VCaP (cell line): Measurements from ENCODE around the gene PTGFRN.

Source experiments
- H3K27ac ChIP-seq: fragments of 450-650 bp; 2 replicates; pipeline ENCODE4 v1.5.1; 2017
- TF ChIP-seq, protein P1 (sequence below): fragments of 450-650 bp; conservative IDR thresholded peaks from 2 replicates; pipeline ENCODE4 v1.5.1; 2017; ENCODE audit warnings: mild to moderate bottlenecking, moderate library complexity

The PTGFRN gene

DNA sequence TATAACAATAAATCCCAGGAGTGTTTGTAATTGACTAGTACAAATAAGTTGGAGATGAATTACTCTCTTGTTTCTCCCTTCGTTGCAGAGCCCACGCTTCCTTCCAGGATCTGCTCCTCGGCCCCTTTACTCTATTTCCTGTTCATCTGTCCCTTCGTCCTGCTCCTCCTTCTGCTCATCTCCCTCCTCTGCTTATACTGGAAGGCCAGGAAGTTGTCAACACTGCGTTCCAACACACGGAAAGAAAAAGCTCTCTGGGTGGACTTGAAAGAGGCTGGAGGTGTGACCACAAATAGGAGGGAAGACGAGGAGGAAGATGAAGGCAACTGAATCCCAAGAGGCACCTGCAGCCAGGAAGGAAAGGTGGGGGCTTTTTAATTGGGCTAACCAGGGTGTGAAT lies 124.1 kb downstream of the PTGFRN start:
- TF ChIP-seq, protein P1, sequence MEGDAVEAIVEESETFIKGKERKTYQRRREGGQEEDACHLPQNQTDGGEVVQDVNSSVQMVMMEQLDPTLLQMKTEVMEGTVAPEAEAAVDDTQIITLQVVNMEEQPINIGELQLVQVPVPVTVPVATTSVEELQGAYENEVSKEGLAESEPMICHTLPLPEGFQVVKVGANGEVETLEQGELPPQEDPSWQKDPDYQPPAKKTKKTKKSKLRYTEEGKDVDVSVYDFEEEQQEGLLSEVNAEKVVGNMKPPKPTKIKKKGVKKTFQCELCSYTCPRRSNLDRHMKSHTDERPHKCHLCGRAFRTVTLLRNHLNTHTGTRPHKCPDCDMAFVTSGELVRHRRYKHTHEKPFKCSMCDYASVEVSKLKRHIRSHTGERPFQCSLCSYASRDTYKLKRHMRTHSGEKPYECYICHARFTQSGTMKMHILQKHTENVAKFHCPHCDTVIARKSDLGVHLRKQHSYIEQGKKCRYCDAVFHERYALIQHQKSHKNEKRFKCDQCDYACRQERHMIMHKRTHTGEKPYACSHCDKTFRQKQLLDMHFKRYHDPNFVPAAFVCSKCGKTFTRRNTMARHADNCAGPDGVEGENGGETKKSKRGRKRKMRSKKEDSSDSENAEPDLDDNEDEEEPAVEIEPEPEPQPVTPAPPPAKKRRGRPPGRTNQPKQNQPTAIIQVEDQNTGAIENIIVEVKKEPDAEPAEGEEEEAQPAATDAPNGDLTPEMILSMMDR = no peak
- no peak overlapping the region for H3K27ac ChIP-seq

DNA sequence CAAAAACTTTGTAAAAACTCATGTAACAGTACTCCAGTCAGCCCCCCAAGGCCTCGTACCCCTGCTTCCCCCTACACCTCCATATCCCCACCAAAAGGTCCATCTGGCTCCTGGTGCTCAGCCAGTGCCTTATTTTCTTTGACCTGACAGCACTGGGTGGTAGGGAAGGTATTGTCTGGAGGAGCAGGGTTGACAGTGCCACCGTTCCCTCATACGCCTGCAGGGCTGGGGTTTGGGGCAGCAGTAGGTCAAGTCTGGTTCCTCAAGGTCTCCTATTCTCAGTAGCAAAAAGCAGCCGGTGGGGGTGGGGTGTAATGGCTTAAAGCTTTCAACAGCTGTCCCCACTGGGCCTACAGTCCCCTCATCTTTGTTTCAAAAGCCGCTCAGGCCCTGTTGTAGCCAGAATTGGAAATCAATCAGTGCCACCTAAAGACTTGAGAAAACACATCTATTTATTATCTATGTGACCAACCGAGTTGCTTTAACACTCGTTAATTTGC lies 125.1 kb downstream of the PTGFRN start:
- TF ChIP-seq, protein P1 = no peak

DNA sequence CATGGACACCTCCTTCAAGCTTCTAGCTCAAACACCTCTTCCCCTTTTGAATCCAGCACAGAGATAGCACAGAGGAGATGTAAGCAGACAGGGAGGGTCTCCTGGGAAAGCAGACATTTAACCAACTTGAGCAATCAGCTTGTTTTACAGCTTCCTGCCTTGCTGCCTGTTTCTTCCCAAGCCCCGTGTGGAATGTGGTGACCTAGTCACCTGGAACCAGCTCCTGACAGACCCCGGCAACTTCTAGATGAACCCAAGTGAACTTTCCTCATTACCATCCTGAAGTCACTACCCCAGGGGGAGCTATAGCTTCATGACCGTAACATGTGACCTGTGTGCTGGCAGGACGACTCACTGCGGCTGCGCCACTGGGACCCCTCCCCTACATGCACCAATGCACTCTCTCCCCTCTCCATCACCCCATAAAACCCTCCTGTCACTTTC lies 126.3 kb downstream of the PTGFRN start:
- TF ChIP-seq, protein P1 = no peak
- H3K27ac ChIP-seq = no peak overlapping the region

More for the DNA sequence above, 125.1 kb downstream of the PTGFRN start:
- no peak overlapping the region for H3K27ac ChIP-seq

DNA sequence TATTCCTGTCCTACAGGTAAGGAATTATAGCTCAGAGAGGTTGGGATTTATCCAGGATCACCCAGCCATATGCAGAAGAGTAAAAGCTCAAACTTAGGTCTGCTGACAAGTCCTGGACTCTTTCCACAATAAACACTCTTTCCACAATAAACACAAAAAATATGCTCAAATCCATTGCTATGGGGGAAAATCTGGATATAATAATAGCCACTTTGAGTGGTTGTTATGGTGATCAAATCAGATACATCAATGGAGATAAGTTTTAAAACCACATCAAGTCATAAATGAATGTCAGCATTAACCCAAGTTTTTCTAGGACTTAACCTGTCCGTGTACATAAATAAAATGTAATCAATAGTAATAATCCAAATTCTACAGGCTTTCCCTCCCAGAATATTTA lies 128.1 kb downstream of the PTGFRN start:
- TF ChIP-seq, protein P1 = no peak
- no peak overlapping the region for H3K27ac ChIP-seq

GRCh38 chr1:117038236-117038635 lies 128.5 kb downstream of the PTGFRN start:
- TF ChIP-seq, protein P1 = no peak
- no peak overlapping the region for H3K27ac ChIP-seq
